K562 (cell line): ENCODE data around the gene NTN3. TPM values are rescaled to one million over a fixed set of nuclear protein-coding genes. Genes with fewer than 3 reads are reported as not detected.

Experiments used
- ATAC-seq: fragments of 200-7000 bp; cut with Tn5 transposase; 3 replicates; pipeline ENCODE4 v1.9.1; 2020; ENCODE audit warnings: moderate library complexity
- BruUV-seq: library from RNA; stranded (reverse); fragments of 400-500 nt; replicated peaks from 2 replicates; lab custom pipeline; 2021; lab: Mats Ljungman, UMichigan
- CTCF ChIA-PET: fragments of 300-600 bp; formaldehyde crosslinking; extraction: SDS; loops from one replicate; lab custom pipeline; 2021; ENCODE audit warnings: low intra/inter-chr PET ratio; lab: Yijun Ruan, JAX
- POLR2A ChIA-PET: fragments of 300-600, 350-650 bp; sonication (Branson Sonifier 250); formaldehyde crosslinking; extraction: SDS; loops from one replicate; lab custom pipeline; 2021; ENCODE audit warnings: antibody characterized with exemption, inconsistent platforms; lab: Yijun Ruan, JAX
- DNase-seq, 4 experiments: peaks; one replicate each; pipeline versions ENCODE4 v3.0.0 to v3.0.0-alpha.2; 2011 to 2018; ENCODE audit warnings: low spot score in 3 of 4, mixed read lengths in 3 of 4; ENCODE audit errors: extremely low read depth in 1 of 4
- FAIRE-seq: peaks from 2 replicates; lab custom pipeline; 2011; peaks lifted over from hg19 to GRCh38; lab: Jason Lieb, UNC
- H2AFZ ChIP-seq: 2 replicates; pipeline ENCODE4 v1.6.0; 2011; ENCODE audit warnings: low read depth, low read length, control low read depth, inconsistent platforms
- H3K27ac ChIP-seq: fragments of 200-600 bp; 3 replicates; pipeline ENCODE4 v1.8.0; 2011; ENCODE audit warnings: low read depth, mild to moderate bottlenecking, control low read depth, inconsistent platforms, low read length, moderate library complexity, mixed read lengths; ENCODE audit errors: extremely low read depth
- H3K27me3 ChIP-seq, 2 experiments: fragments of 300-600 bp in 1 of 2; 2 replicates in 1 of 2; 3 replicates in 1 of 2; pipeline versions ENCODE4 v1.6.0 to v1.8.0; 2011; ENCODE audit warnings: inconsistent platforms in 2 of 2, low read length in 2 of 2, mild to moderate bottlenecking in 1 of 2, mixed read lengths in 1 of 2, moderate library complexity in 1 of 2; ENCODE audit not compliant: control insufficient read depth in 2 of 2, insufficient read depth in 2 of 2
- H3K36me3 ChIP-seq: fragments of 300-600 bp; 3 replicates; pipeline ENCODE4 v1.8.0; 2011; ENCODE audit warnings: mild to moderate bottlenecking, low read length, inconsistent platforms; ENCODE audit not compliant: control insufficient read depth, insufficient read depth
- H3K4me1 ChIP-seq, 2 experiments: fragments of 200-600 bp in 1 of 2; replicated peaks in 1 of 2; 2 replicates in 1 of 2; 3 replicates in 1 of 2; pipeline versions ENCODE4 v1.5.1 to v1.8.0; 2011; ENCODE audit warnings: inconsistent platforms in 2 of 2, low read length in 2 of 2, mild to moderate bottlenecking in 1 of 2, mixed read lengths in 1 of 2, moderate library complexity in 1 of 2; ENCODE audit not compliant: control insufficient read depth in 2 of 2, insufficient read depth in 2 of 2
- H3K4me2 ChIP-seq: 2 replicates; pipeline ENCODE4 v1.6.1; 2011; ENCODE audit warnings: low read length, control low read depth, inconsistent platforms, mixed read lengths; ENCODE audit not compliant: insufficient read depth
- H3K4me3 ChIP-seq: fragments of 200-600 bp; sonication (generic), shearing (Covaris generic); 2 replicates; pipeline ENCODE4 v1.5.1; 2016; ENCODE audit warnings: control low read depth, inconsistent platforms
- H3K79me2 ChIP-seq: fragments of 200-600 bp; 3 replicates; pipeline ENCODE4 v1.8.0; 2011; ENCODE audit warnings: low read length, inconsistent platforms; ENCODE audit not compliant: control insufficient read depth, insufficient read depth
- H3K9ac ChIP-seq, 2 experiments: 2 replicates each; pipeline versions ENCODE4 v1.6.0 to v1.6.1; 2011; ENCODE audit warnings: low read depth in 2 of 2, low read length in 2 of 2, control low read depth in 1 of 2, inconsistent platforms in 1 of 2, mild to moderate bottlenecking in 1 of 2, mixed read lengths in 1 of 2; ENCODE audit not compliant: insufficient read depth in 1 of 2
- H3K9me1 ChIP-seq: one replicate; pipeline ENCODE4 v1.6.0; 2011; ENCODE audit warnings: inconsistent platforms, mild to moderate bottlenecking, low read length, moderate library complexity; ENCODE audit not compliant: control insufficient read depth, insufficient read depth
- H3K9me3 ChIP-seq: replicated peaks from 2 replicates; pipeline ENCODE4 v1.5.1; 2011; ENCODE audit warnings: low read depth, low read length, inconsistent platforms; ENCODE audit not compliant: control insufficient read depth, insufficient read depth
- H4K20me1 ChIP-seq: replicated peaks from 2 replicates; pipeline ENCODE4 v1.6.1; 2011; ENCODE audit warnings: low read length, inconsistent platforms, mixed read lengths; ENCODE audit not compliant: control insufficient read depth, insufficient read depth
- E2F5 ChIP-seq: sonication (generic); formaldehyde crosslinking; IDR thresholded peaks from 2 replicates; pipeline ENCODE4 v1.8.0; 2022; ENCODE audit warnings: mild to moderate bottlenecking, missing genetic modification reagents
- REST ChIP-seq, 2 experiments: fragments of 450-650 bp; formaldehyde crosslinking in 1 of 2; IDR thresholded peaks; 2 replicates each; pipeline versions ENCODE4 v1.4.0 to v1.6.1; 2014 to 2020; ENCODE audit warnings: mild to moderate bottlenecking in 2 of 2, borderline replicate concordance in 1 of 2, low read depth in 1 of 2
- SPI1 ChIP-seq: IDR thresholded peaks from 2 replicates; pipeline ENCODE4 v1.6.1; 2011; ENCODE audit warnings: low read depth, low read length, control low read depth, borderline replicate concordance
- TBP ChIP-seq: optimal IDR thresholded peaks from 2 replicates; pipeline ENCODE3; 2011; ENCODE audit warnings: low read depth, low read length, improper control_type of control experiment
- WGBS: fragments of 100-300 bp; shearing (Covaris generic); methylation state at CpG from one replicate; pipeline ENCODE4 v1.1.6; 2016; ENCODE audit warnings: low coverage, mixed read lengths; ENCODE audit not compliant: insufficient coverage; ENCODE audit errors: missing lambda C conversion rate; 5-methylcytosine and 5-hydroxymethylcytosine counted together
- in situ Hi-C: fragments of 300-500 bp; cut with MboI; formaldehyde crosslinking; loops from 4 replicates; pipeline ENCODE4 v1.15.0; 2018; ENCODE audit warnings: inconsistent platforms, mixed read lengths
- intact Hi-C: fragments of 100-400 bp; cut with micrococcal nuclease; formaldehyde crosslinking; loops from 2 replicates; pipeline ENCODE4 v1.14.2; 2022
- polyA plus RNA-seq, 8 experiments: library from polyadenylated mRNA; depleted of rRNA in 4 of 8; stranded (reverse) in 5 of 8; unstranded in 3 of 8; fragments of >200 nt; fragmentation: Nextera tagmentation in 2 of 8; fragmentation: Illumina TruSeq in 1 of 8; extraction: Ambion mirVana in 2 of 8; extraction: Trizol in 1 of 8; gene quantifications; 2 replicates each; pipeline versions ENCODE4 v1.2.1 to v1.2.3, GENCODE V29; 2011 to 2014; ENCODE audit warnings: inconsistent platforms in 1 of 8, missing spikeins in 1 of 8
- total RNA-seq, 7 experiments: library from RNA; depleted of rRNA in 6 of 7; stranded (reverse); fragments of >200 nt in 6 of 7; fragmentation: Illumina TruSeq in 2 of 7; extraction: Trizol in 2 of 7; gene quantifications; 2 replicates each; pipeline versions ENCODE4 v1.2.1 to v1.2.3, GENCODE V29; 2011 to 2021; ENCODE audit warnings: low replicate concordance in 1 of 7
- TF ChIP-seq, protein P1 (sequence below): IDR thresholded peaks from 2 replicates; pipeline ENCODE4 v1.6.1; 2011; ENCODE audit warnings: borderline replicate concordance, low read depth, mild to moderate bottlenecking, moderate library complexity, low read length; ENCODE audit not compliant: insufficient read depth, poor library complexity, severe bottlenecking

Gene NTN3
- total and polyA plus RNA-seq, 9 of the 15 experiments (the other 6 are each of a cell fraction or from before 2014, with no cell fraction given) = not detected

DNA sequence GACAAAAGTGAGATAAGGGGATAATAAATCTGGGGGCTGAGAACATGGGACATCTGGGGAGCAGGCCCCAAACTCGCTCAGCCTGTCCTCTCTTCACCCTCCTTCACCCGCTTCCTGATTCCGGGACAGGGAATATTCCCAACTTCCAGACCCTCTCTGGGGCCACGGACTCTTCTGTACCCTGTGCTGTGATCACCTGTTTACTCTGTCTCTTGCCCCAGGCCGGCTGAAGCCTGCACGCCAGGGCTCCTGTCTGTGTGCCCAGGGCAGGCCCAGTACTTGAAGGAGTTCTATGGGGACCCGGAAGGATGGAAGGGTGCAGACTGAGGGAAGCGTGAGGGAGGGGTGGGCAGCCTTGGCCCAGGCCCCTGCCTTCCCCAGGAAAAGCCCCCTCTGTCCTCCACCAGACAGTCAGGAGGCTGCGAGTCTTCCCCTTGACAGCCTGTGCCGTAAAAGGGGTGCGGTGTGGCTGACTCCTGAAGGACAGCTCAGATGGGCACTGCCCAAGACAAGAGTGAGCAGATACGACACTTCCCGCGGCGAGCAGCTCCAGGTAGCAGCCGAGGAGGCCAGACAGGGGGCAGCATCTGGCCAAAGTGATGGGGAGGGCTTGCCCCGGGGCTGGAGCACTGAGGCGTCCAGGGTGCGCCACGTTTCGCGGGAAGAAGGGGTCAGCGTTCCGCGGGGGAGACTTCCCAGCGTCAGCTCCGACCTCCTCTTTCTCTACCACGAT is 42.9 kb upstream of the NTN3 start:
- ChIA-PET CTCF (interaction anchor here (3.0 to 3.8 kb wide), 2 partner anchors 73 to 87 kb away, joined by 12 to 17 read pairs; partner anchors contain the start of gene ABCA3), POLR2A (interaction anchor here (0.5 to 2.8 kb wide), 16 partner anchors 10 to 713 kb away, joined by 3 to 17 read pairs (median 3); partner anchors contain the start of gene TRAF7)
- FAIRE-seq = peak; percentile 54
- Histone ChIP-seq H2AFZ (peak overlapping the region; percentile 96), H4K20me1 (no peaks in the 10 kb centered on the region; the same call in none of the 2 replicates), H3K9me1 (no peaks in the 10 kb centered on the region), H3K36me3 (peaks cover 32% of the 10 kb centered on the region), H3K4me2 (peak overlapping the region; percentile 94), H3K79me2 (peaks cover 44% of the 10 kb centered on the region), H3K4me3 (peak overlapping the region; percentile 93), H3K27me3 (no peaks in the 10 kb centered on the region), H3K9ac (peak overlapping the region; percentile 99), H3K27ac (peak overlapping the region; percentile 98), H3K4me1 (peaks cover 21 to 34% of the 10 kb centered on the region in 2 experiments; a peak in 4 of 5 replicates), H3K9me3 (no peaks in the 10 kb centered on the region)
- intact Hi-C loops (loop anchor here (2.0 kb wide), 2 partner anchors 73 to 131 kb away; no protein-coding TSS in a partner anchor), in situ Hi-C loops (no loop called here)
- ATAC-seq = peak; percentile 88
- WGBS = 21% methylated on average over 24 of the region's 28 CpGs
- TSS peak; percentile 90 for BruUV-seq
- DNase-seq = peak; percentile 77 to 87 (median 78)
- peak; percentile 47; the same call in 1 of the 2 replicates for TF ChIP-seq REST (IDR thresholded peaks at IDR 0.05; ENCODE audit: borderline replicate concordance)
- TF ChIP-seq REST (CRISPR knock-in tag; IDR thresholded peaks at IDR 0.05; ENCODE audit: low read depth) = no peak
- peak; percentile 38 for TF ChIP-seq TBP
- 0 out of 2 replicates have a peak, but pooled peaks have one; percentile 12 for TF ChIP-seq SPI1
- no peak for TF ChIP-seq E2F5 (CRISPR knock-in tag)
- TF ChIP-seq, protein P1, sequence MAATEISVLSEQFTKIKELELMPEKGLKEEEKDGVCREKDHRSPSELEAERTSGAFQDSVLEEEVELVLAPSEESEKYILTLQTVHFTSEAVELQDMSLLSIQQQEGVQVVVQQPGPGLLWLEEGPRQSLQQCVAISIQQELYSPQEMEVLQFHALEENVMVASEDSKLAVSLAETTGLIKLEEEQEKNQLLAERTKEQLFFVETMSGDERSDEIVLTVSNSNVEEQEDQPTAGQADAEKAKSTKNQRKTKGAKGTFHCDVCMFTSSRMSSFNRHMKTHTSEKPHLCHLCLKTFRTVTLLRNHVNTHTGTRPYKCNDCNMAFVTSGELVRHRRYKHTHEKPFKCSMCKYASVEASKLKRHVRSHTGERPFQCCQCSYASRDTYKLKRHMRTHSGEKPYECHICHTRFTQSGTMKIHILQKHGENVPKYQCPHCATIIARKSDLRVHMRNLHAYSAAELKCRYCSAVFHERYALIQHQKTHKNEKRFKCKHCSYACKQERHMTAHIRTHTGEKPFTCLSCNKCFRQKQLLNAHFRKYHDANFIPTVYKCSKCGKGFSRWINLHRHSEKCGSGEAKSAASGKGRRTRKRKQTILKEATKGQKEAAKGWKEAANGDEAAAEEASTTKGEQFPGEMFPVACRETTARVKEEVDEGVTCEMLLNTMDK = peak; percentile 57
